Neural crest cell (in vitro differentiated cells): ENCODE results near the gene RALY. TPM values are rescaled to one million over a fixed set of nuclear protein-coding genes. Genes with fewer than 3 reads are reported as not detected.
A peak's percentile ranks its signal among the peaks of the same experiment; 100 is the strongest.
"Not testable (repeated sequence)": the region's sequence is repeated elsewhere in the genome, so short reads cannot be mapped to it uniquely, and the experiment has no call there.

Source experiments
- DNase-seq: peaks from one replicate; pipeline ENCODE4 v3.0.0; 2021; ENCODE audit warnings: low read depth, mixed read lengths, low spot score
- H3K27ac Mint-ChIP-seq: one replicate; pipeline ENCODE4 v1.8.0; 2021; ENCODE audit warnings: mild to moderate bottlenecking, mixed read lengths; ENCODE audit not compliant: unreplicated experiment
- H3K27me3 Mint-ChIP-seq: 2 replicates; pipeline ENCODE4 v1.8.0; 2021; ENCODE audit warnings: low read depth, mild to moderate bottlenecking, mixed read lengths
- H3K36me3 Mint-ChIP-seq: 2 replicates; pipeline ENCODE4 v1.8.0; 2021; ENCODE audit warnings: low read depth, mild to moderate bottlenecking, mixed read lengths
- H3K4me1 Mint-ChIP-seq: 2 replicates; pipeline ENCODE4 v1.8.0; 2021; ENCODE audit warnings: mixed read lengths
- H3K4me3 Mint-ChIP-seq: one replicate; pipeline ENCODE4 v1.8.0; 2021; ENCODE audit warnings: mild to moderate bottlenecking, mixed read lengths
- H3K9me3 Mint-ChIP-seq: 2 replicates; pipeline ENCODE4 v1.8.0; 2021; ENCODE audit warnings: mixed read lengths
- total RNA-seq: library from RNA; stranded (reverse); gene quantifications from 2 replicates; pipeline ENCODE4 v1.2.1, GENCODE V29; 2021
- TF ChIP-seq, protein P1 (sequence below): fragments of 200-600 bp; sonication (generic); conservative IDR thresholded peaks from 2 replicates; pipeline ENCODE4 v1.5.0; 2021; ENCODE audit warnings: antibody characterized with exemption, mild to moderate bottlenecking

Gene RALY
- total RNA-seq, 1 donor from 2014 or later, result 313 TPM

DNA sequence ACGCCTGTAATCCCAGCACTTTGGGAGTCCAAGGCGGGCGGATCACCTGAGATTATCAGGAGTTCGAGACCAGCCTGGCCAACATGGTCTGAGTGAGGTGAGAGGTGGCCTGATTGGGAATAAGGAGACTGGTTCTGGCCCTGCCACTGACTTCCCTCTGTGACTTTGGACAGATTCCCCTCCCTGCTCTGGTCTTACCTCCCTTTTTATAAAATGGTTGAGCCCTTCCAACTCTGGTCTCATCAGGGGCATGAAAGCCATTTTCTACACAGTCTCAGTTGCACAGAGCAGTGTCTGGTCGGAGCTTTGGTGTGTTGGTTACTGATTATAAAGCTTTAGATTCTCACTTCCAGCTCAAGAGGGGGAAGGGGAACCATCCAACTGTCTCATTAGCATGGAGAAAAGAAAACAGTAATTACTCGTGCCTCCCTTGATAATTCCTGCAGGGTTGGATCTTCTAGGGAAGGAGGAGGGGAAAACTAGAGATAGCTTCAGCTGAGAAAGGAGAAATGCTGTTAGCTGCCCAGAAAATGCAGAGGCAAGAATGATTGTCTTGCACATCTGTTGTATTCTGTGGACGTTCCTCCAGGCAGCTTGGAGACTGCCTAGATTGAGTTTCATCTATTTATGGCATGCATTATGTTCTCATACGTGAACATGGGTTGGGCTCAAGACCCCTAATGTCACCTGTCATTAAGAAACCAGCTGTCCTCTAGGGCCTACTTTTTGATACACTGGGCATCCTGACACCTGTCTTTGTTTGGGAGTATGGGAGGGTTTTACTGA, 30.4 kb downstream of the RALY start:
- TF ChIP-seq, protein P1, sequence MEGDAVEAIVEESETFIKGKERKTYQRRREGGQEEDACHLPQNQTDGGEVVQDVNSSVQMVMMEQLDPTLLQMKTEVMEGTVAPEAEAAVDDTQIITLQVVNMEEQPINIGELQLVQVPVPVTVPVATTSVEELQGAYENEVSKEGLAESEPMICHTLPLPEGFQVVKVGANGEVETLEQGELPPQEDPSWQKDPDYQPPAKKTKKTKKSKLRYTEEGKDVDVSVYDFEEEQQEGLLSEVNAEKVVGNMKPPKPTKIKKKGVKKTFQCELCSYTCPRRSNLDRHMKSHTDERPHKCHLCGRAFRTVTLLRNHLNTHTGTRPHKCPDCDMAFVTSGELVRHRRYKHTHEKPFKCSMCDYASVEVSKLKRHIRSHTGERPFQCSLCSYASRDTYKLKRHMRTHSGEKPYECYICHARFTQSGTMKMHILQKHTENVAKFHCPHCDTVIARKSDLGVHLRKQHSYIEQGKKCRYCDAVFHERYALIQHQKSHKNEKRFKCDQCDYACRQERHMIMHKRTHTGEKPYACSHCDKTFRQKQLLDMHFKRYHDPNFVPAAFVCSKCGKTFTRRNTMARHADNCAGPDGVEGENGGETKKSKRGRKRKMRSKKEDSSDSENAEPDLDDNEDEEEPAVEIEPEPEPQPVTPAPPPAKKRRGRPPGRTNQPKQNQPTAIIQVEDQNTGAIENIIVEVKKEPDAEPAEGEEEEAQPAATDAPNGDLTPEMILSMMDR, result no peak
- Mint-ChIP-seq H3K9me3 (no peaks in the 10 kb centered on the region), H3K27ac (no peak overlapping the region), H3K4me1 (peaks cover 52% of the 10 kb centered on the region), H3K27me3 (no peaks in the 10 kb centered on the region), H3K36me3 (peaks cover 7% of the 10 kb centered on the region), H3K4me3 (no peak overlapping the region)
- no peak for DNase-seq

DNA sequence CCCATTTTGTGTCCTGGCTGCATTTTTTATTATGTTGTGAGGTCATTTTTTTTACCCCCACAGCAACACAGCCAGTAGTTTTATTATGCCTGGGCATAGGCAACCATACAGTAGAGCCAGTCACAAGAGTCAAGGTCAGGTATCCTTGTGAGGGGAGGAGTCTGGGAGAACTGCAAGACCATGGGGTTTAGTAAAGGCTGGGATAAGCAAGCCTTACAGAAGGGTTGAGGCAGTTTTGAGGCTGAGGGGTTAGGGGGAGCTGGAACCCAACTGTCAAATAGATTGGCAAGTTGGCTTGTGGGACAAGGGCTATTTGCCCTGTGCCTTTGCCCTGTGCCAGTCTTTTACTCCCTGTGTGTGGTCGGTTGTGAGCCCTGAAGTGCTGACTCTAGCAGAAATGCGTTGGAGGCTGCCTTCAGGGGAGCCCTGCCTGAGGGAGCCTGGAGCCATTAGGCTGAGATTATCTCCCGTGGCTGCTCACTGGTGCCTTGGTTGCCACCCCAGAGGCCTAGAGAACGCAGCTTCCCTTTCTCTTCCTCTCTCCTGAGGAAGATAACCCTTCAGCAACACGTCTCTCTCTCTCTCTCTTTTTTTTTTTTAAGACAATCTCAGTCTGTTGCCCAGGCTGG, 31.1 kb downstream of the RALY start:
- Mint-ChIP-seq H3K4me3 (no peak overlapping the region), H3K4me1 (peaks cover 57% of the 10 kb centered on the region), H3K27ac (no peak overlapping the region), H3K36me3 (peaks cover 7% of the 10 kb centered on the region), H3K27me3 (no peaks in the 10 kb centered on the region), H3K9me3 (no peaks in the 10 kb centered on the region)
- DNase-seq, result no peak
- TF ChIP-seq, protein P1, result no peak

DNA sequence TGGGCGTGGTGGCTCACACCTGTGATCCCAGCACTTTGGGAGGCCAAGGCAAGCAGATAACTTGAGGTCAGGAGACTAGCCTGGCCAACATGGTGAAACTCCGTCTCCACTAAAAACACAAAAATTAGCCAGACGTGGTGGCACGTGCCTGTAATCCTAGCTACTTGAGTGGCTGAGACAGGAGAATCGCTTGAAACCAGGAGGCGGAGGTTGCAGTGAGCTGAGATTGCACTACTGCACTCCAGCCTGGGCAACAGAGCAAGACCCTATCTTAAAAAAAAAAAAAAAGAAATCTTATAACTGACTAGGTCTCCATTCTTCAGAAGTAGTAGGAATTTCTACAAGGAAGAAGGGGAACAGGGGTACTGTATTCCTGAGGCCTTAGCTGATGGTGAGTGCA, 34.3 kb downstream of the RALY start:
- DNase-seq, H3K9me3 Mint-ChIP-seq, H3K27me3 Mint-ChIP-seq, H3K4me3 Mint-ChIP-seq, H3K36me3 Mint-ChIP-seq: not testable (repeated sequence)
- Mint-ChIP-seq H3K4me1 (peaks cover 62% of the 10 kb centered on the region), H3K27ac (peak overlapping the region; percentile 15)

DNA sequence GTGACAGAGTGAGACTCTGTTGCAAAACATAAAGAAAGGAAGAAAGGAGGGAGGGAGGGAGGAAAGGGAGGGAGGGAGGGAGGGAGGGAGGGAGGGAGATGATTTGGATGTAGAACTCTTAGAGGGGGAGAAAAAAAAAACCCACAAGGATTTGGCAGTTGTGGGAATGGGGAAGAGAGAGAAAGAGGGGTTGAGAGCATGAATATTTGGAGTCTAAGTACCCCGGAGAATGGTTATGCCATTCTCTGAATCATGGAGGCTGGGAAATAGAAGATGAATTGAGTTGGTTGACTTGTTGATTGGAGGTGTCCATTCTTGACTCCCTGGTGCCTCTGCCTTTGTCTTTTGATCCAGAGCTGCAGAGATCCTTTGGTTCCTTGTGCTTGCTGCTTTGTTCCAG, 35.7 kb downstream of the RALY start:
- H3K36me3 Mint-ChIP-seq, result peaks cover 14% of the 10 kb centered on the region
- no peaks in the 10 kb centered on the region for H3K9me3 Mint-ChIP-seq
- peaks cover 69% of the 10 kb centered on the region for H3K4me1 Mint-ChIP-seq
- no peaks in the 10 kb centered on the region for H3K27me3 Mint-ChIP-seq
- no peak overlapping the region for H3K4me3 Mint-ChIP-seq
- no peak overlapping the region for H3K27ac Mint-ChIP-seq
- TF ChIP-seq, protein P1, result no peak
- DNase-seq, result no peak

DNA sequence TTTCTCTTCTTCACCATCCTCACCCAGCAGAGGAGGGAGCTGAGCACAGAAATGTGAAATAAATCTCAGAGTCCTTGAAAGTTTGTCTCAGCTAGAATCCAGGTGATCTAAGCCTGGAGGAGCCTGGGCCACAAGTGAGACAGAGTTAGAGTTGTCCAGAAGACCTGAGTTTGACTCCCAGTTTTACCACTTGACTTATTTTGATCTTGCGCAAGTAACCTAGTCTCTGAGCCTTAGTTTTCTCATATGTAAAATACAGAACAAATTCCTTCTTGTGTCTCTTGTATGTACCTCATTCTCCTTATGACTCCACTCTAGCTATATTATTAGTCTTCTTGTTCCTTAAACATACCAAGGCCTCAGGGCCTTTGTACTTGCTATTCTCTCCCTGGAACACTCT, 36.7 kb downstream of the RALY start:
- H3K27ac Mint-ChIP-seq, result no peak overlapping the region
- H3K4me1 Mint-ChIP-seq, result peaks cover 63% of the 10 kb centered on the region
- H3K36me3 Mint-ChIP-seq, result peaks cover 17% of the 10 kb centered on the region

More for the DNA sequence above, 36.7 kb downstream of the RALY start:
- DNase-seq, result no peak
- no peaks in the 10 kb centered on the region for H3K9me3 Mint-ChIP-seq
- H3K4me3 Mint-ChIP-seq, result no peak overlapping the region
- TF ChIP-seq, protein P1, result no peak
- H3K27me3 Mint-ChIP-seq, result no peaks in the 10 kb centered on the region
